Thyroid gland (tissue), 4 donors: Measurements from ENCODE around the gene CCDC38. TPM values are rescaled to one million over a fixed set of nuclear protein-coding genes. Genes with fewer than 3 reads are reported as not detected.
A peak's percentile ranks its signal among the peaks of the same experiment; 100 is the strongest.

Experiments used
- DNase-seq, 2 donors: peaks; one replicate each; pipeline ENCODE4 v3.0.0-alpha.2; 2019
- H3K27ac ChIP-seq, 3 donors: fragments of 200-600 bp; sonication (generic); 1 replicate in 2 of 3; 2 replicates in 1 of 3; pipeline ENCODE4 v1.5.1; 2016 to 2019; ENCODE audit warnings: mild to moderate bottlenecking in 1 of 3, moderate library complexity in 1 of 3
- H3K27me3 ChIP-seq: fragments of 200-600 bp; sonication (generic); one replicate; pipeline ENCODE4 v1.5.1; 2019
- H3K36me3 ChIP-seq, 2 donors: fragments of 200-600 bp; sonication (generic); one replicate each; pipeline ENCODE4 v1.5.1; 2016 to 2019
- H3K4me1 ChIP-seq, 2 donors: fragments of 200-600 bp; sonication (generic); one replicate each; pipeline ENCODE4 v1.5.1; 2017 to 2019
- H3K4me3 ChIP-seq, 3 donors: fragments of 200-600 bp; sonication (generic); replicated peaks in 1 of 3; 1 replicate in 2 of 3; 2 replicates in 1 of 3; pipeline ENCODE4 v1.5.1; 2016; ENCODE audit warnings: mild to moderate bottlenecking in 1 of 3
- H3K9me3 ChIP-seq: fragments of 200-600 bp; sonication (generic); one replicate; pipeline ENCODE4 v1.5.1; 2017
- POLR2A ChIP-seq, 2 donors: fragments of 450-650 bp; IDR thresholded peaks; one replicate each; pipeline ENCODE4 v1.6.1; 2017; ENCODE audit warnings: antibody characterized with exemption in 2 of 2, mild to moderate bottlenecking in 2 of 2, moderate library complexity in 1 of 2
- WGBS, 2 donors: methylation state at CpG; one replicate each; pipeline ENCODE4 v1.1.5; 2017; 5-methylcytosine and 5-hydroxymethylcytosine counted together
- intact Hi-C: fragments of 100-400 bp; cut with DNase I; formaldehyde crosslinking; loops from one replicate; pipeline ENCODE4 v1.15.1; 2023
- total RNA-seq, 4 donors: library from RNA; depleted of rRNA; stranded (reverse); fragments of >200 nt; gene quantifications; one replicate each; pipeline ENCODE4 v1.2.3, GENCODE V29; 2016
- TF ChIP-seq, protein P1 (sequence below), 6 experiments: fragments of 200-600 bp in 3 of 6; fragments of 450-650 bp in 3 of 6; sonication (generic) in 3 of 6; IDR thresholded peaks; one replicate each; pipeline ENCODE4 v1.5.1; 2016 to 2019; ENCODE audit warnings: antibody characterized with exemption in 6 of 6, mild to moderate bottlenecking in 2 of 6, inconsistent platforms in 1 of 6, moderate library complexity in 1 of 6

CCDC38 gene
- total RNA-seq, 4 donors from 2014 or later: 0.67 TPM; not detected in 3

- H3K27me3 ChIP-seq: no peaks in the 10 kb centered on the region
- H3K9me3 ChIP-seq: no peaks in the 10 kb centered on the region
- DNase-seq: peak; percentile 30 to 52
- no peaks in the 10 kb centered on the region for H3K36me3 ChIP-seq
- intact Hi-C loops: no loop called here
- peaks cover 0 to 5% of the 10 kb centered on the region in 2 donors for H3K4me1 ChIP-seq
- WGBS, 2 donors: 0% methylated on average over 2 to 4 of the region's 38 CpGs
- peak in 1 of 2 donors; percentile 13 for TF ChIP-seq POLR2A (IDR thresholded peaks at IDR 0.05)
- TF ChIP-seq, protein P1, sequence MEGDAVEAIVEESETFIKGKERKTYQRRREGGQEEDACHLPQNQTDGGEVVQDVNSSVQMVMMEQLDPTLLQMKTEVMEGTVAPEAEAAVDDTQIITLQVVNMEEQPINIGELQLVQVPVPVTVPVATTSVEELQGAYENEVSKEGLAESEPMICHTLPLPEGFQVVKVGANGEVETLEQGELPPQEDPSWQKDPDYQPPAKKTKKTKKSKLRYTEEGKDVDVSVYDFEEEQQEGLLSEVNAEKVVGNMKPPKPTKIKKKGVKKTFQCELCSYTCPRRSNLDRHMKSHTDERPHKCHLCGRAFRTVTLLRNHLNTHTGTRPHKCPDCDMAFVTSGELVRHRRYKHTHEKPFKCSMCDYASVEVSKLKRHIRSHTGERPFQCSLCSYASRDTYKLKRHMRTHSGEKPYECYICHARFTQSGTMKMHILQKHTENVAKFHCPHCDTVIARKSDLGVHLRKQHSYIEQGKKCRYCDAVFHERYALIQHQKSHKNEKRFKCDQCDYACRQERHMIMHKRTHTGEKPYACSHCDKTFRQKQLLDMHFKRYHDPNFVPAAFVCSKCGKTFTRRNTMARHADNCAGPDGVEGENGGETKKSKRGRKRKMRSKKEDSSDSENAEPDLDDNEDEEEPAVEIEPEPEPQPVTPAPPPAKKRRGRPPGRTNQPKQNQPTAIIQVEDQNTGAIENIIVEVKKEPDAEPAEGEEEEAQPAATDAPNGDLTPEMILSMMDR (IDR thresholded peaks at IDR 0.05): peak in 2 of 6 experiments; percentile 10 to 28
- peak within 1 kb of the TSS; percentile 50 to 69 (median 64) for H3K4me3 ChIP-seq
- peak within 1 kb of the TSS in 2 of 3 donors; percentile 53 to 83 for H3K27ac ChIP-seq
These were observed 972 bp upstream of the CCDC38 start, which contains the start of gene AMDHD1 for GRCh38 chr12:95943330-95943842. Gene AMDHD1, plus strand, starts transcription at chr12:95943331. Its CDS starts 68 bp downstream, at chr12:95943399.

DNA sequence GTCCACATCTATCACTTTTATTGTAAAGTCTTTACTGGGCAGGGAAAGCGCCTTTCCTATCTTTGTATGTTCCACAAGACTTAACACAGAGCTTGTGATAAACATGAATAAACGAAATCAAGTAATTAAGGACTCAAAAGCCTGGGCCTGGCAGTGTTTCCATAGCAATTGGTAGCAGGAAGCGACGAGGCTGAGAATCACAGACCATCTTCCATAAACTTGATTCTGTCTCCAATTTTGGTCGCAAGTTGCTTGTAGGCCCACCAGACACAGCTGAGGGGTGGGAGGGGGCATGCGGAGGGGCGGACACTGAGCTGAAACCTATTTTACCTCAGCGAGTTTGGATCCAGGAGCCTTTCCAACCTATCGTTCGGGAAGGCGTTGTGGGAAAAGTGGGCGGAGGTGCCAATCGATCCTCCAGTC, 302 bp downstream of the CCDC38 start:
- no peak for DNase-seq
- intact Hi-C loops: no loop called here
- 17 to 43% methylated on average over 5 to 13 of the region's 13 CpGs for WGBS, 2 donors
- peak overlapping the region in 2 of 3 donors; percentile 64 to 69 for H3K4me3 ChIP-seq
- H3K27ac ChIP-seq: peak overlapping the region in 2 of 3 donors; percentile 53 to 83
- H3K4me1 ChIP-seq: peaks cover 0 to 5% of the 10 kb centered on the region in 2 donors
- H3K27me3 ChIP-seq: no peaks in the 10 kb centered on the region
- H3K36me3 ChIP-seq: no peaks in the 10 kb centered on the region
- TF ChIP-seq, protein P1 (IDR thresholded peaks at IDR 0.05): no peak
- no peak for TF ChIP-seq POLR2A (IDR thresholded peaks at IDR 0.05)
- H3K9me3 ChIP-seq: no peaks in the 10 kb centered on the region

DNA sequence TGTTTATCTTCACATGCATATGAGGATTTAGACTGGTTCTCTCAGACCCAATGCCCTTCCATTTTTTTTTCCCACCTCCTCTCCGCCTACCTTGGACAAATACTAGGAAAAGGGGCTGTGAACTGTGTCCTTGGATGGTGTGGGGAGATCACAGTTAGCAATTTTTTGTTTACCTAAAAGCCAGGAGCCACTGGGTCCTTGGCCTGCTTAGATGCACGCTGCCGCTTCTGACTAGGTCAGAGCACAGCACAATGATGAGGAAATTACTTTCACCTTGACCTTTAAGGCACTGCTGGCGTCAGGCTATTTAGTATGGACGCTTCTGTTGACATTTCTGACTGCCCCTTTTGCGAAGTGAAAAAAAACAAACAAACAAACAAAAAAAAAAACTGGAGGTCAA, 1.9 kb downstream of the CCDC38 start:
- Histone ChIP-seq H3K4me1 (peaks cover 0 to 5% of the 10 kb centered on the region in 2 donors), H3K4me3 (no peak overlapping the region), H3K9me3 (no peaks in the 10 kb centered on the region), H3K27ac (no peak overlapping the region), H3K36me3 (no peaks in the 10 kb centered on the region), H3K27me3 (no peaks in the 10 kb centered on the region)
- WGBS, 2 donors: 69 to 74% methylated on average over 6 of the region's 6 CpGs
- intact Hi-C loops: no loop called here
- TF ChIP-seq POLR2A (IDR thresholded peaks at IDR 0.05): no peak
- TF ChIP-seq, protein P1 (IDR thresholded peaks at IDR 0.05): no peak
- DNase-seq: no peak

- intact Hi-C loops: no loop called here
These were observed 20.2 kb downstream of the CCDC38 start for GRCh38 chr12:95922231-95922630.

GRCh38 chr12:95919110-95919509, 23.3 kb downstream of the CCDC38 start:
- WGBS, 2 donors: 48 to 61% methylated on average over 6 of the region's 6 CpGs
- TF ChIP-seq, protein P1 (IDR thresholded peaks at IDR 0.05): no peak
- no peak for TF ChIP-seq POLR2A (IDR thresholded peaks at IDR 0.05)
- no peak for DNase-seq
- Histone ChIP-seq H3K9me3 (no peaks in the 10 kb centered on the region), H3K27ac (no peak overlapping the region), H3K36me3 (no peaks in the 10 kb centered on the region), H3K4me1 (no peaks in the 10 kb centered on the region), H3K4me3 (no peak overlapping the region), H3K27me3 (no peaks in the 10 kb centered on the region)
- intact Hi-C loops: loop anchor here (10.0 kb wide), 1 partner anchor 76 kb away; the partner anchor contains the start of gene HAL

More at GRCh38 chr12:95922231-95922630, 20.2 kb downstream of the CCDC38 start:
- TF ChIP-seq POLR2A (IDR thresholded peaks at IDR 0.05): no peak
- TF ChIP-seq, protein P1 (IDR thresholded peaks at IDR 0.05): no peak
- DNase-seq: no peak
- H3K27ac ChIP-seq: no peak overlapping the region
- no peaks in the 10 kb centered on the region for H3K36me3 ChIP-seq
- no peaks in the 10 kb centered on the region for H3K27me3 ChIP-seq
- no peaks in the 10 kb centered on the region for H3K4me1 ChIP-seq
- 81 to 86% methylated on average over 3 of the region's 3 CpGs for WGBS, 2 donors
- H3K9me3 ChIP-seq: no peaks in the 10 kb centered on the region
- H3K4me3 ChIP-seq: no peak overlapping the region
